Retina (tissue), 1 donor: Measurements from ENCODE around the gene L1CAM.
A peak's percentile ranks its signal among the peaks of the same experiment; 100 is the strongest.

ENCODE experiments used
- DNase-seq: peaks from one replicate; pipeline ENCODE4 v3.0.0-alpha.2; 2016

The L1CAM gene

GRCh38 chrX:153885968-153886903 is at the start of gene L1CAM:
L1CAM (minus strand) TSS chrX:153886173; CDS start chrX:153875836, 10,337 bp downstream.
- no peak for DNase-seq

GRCh38 chrX:153935326-153935851 is 49.4 kb upstream of the L1CAM start:
- DNase-seq, result no peak

DNA sequence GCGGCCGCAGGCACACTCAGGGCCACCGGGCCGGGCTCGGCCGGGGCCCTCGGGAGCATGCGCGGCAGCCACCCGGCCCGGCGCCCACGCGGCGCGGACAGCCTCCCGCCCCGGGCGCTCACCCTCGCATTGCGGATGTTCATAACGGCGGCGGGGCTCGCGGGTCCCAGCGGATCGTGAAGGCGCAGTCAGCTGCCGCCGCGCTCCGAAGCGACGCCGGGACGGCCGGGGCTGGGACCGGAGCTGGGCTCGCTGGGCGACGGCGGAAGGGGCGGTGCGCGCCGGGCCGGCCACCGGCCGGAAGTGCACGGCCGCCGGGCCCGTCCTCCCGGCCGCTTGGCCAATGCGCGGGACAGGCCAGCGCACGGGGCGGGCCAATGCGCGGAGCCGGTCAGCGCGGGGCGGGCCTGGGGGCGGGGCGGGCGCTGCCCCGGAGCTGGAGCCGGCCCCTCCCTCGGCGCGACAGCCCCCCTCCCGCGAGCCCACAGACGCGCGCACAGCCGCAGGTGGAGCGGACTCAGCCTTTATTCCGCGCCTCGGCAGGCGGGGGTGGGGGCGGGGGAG is 48.9 kb upstream of the L1CAM start, which contains the start of gene NAA10:
Gene NAA10 (minus strand): TSS at position 276 of the 564 bp plus-strand sequence. CDS start 133 bp downstream, at position 143.
- DNase-seq, result peak; percentile 50

GRCh38 chrX:153934148-153934761 is 48.3 kb upstream of the L1CAM start:
- DNase-seq, result no peak

DNA sequence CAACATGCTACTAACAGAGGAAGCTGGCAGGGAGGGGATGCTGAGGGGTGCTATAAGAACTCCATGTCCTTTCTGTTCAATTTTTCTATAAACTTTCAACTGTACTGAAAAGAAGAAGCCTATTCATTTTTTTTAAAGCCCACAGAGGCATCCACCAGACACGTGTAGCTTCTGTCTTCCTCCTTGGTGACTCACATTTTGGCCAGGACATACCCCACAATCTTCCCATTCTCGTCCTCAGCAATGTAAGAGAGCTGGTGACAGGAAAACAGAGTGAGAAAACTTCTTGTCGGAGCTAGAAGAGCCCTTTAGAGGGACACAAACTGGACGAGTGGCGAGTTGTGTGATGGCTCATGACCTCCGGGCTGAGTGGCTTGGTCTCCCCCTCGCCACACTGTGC is 47.8 kb upstream of the L1CAM start:
- DNase-seq, result no peak

DNA sequence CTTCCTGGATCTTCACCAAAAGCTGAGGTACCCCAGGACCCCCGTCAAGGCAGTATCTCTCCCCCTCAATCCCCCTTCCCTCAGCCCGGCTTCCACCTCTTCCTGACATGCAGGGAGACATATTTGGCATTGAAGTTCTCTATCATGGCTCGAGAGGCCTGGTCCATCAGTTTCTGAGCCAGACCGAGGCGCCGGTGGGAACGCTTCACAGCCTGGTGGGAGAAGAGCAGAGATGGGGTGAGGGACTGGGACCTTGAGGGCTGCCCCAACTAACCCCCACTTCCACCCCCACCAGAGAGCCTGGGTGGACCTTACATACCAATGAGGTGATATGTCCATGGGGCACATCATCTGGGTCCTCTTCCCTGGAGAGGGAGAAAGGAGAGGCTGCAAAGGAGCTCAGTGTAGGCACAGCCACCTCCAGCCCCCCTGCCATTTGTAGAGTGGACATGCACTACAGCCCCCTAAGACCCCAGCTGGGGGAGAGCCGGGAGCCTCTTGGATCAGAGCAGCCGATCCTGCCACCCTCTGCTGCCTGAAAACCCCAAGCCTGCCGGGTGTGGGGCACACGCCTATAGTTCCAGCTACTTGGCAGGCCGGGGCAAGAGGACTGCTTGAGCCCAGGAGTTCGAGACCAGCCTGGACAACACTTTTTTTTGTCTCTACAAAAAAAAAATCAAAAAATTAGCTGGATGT is 46.4 kb upstream of the L1CAM start:
- DNase-seq, result no peak

DNA sequence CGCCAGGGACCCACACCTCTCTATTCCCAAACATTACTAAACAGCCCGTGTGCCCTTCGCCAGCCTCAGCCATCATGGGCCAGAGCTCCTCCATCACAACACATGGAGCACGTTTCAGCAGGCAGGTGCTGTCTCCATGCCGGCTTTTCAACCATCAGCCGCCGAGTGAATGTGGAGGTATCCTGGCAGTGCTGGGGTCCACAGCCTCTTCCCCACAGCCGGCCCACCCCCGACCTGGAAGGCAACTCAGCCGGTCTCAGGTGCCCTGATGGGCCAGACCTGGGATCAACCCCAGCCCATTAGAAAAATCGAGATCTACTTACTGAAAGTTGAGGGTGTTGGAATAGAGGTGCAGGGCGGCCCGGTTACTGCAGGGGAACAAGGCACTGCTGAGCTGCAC is 45.8 kb upstream of the L1CAM start:
- no peak for DNase-seq

DNA sequence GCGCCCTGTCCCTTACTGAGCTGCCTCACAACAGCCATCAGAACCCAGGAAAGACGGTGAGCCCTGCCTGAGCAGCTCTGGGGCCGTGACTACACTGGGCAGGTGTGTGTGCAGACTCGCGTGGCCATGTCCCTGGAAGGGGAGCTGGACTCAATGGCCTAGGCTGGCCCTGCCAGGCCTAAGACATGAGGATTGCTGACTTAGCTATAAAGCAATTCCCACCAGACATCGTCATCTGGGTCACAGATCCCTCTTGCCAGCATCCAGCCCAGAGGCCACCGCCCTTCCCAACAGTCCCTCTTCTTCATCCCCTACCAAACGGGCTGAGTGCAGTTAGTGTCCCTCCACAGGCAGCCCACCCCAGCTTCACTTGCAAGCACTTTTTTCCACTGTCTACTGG is 45.2 kb upstream of the L1CAM start:
- DNase-seq, result no peak

- no peak for DNase-seq
These were observed 44.3 kb upstream of the L1CAM start for GRCh38 chrX:153930011-153930910.

DNA sequence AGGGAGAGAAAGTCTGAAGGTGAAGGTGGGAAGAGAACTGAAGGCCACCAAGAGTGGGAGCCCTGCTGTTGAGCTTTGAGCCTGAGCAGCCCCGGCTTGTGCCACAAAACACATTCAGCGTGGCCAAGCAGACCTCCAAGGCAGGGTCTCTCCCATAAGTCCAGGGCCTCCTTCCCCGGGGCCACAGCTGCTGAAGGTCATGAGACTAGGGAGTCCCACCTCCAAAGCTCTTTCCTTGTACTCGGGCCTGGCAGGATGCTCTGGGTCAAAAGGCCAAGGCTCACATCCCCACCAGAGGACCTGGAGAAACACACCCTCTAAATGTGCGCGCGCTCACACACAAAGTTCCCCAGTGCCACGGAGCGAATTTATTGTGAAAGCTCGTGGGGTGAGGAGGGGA is 43.6 kb upstream of the L1CAM start:
- no peak for DNase-seq

- no peak for DNase-seq
These were observed 42.9 kb upstream of the L1CAM start for GRCh38 chrX:153928846-153929245.

DNA sequence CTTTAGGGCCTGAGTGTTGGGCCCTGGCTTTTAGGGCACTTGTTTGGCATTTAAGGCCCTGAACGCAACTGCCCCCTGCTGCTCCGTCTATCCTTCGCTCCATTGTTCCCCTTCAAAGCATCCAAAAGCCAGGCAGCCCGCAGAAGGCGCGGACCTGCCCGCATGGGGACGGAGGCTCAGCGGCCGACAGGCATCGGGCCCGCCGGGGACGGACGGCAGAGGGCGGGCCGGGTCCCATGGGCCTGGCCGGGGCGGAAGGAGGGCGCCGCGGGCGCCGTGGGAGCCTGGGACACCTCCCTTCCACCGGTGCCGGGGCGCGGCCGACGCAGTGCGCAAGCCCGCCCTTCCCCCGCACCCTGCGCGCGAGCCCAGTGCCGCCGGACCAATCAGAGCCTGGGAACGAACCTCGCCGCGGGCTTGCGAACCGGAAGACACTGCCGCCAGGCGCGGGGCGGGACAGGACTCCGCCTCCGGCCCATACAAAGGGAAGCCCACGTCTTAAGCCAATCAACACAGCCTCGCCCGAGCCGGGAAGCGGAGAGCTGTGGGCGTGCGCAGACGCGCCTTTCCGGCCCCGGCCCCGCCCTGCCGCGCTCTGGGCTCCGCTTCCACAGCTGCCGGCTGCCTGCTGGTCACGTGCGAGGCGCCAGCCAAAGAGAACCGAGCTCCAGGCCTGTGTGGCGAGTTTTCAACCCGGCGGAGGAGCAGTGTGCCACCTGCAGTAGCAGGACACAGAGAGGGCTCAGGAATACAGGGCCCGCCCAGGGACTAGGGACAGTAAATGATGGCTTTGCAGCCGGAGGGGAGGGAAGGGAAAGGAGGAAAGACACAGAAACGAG is 42.2 kb upstream of the L1CAM start:
- peak; percentile 94 for DNase-seq

DNA sequence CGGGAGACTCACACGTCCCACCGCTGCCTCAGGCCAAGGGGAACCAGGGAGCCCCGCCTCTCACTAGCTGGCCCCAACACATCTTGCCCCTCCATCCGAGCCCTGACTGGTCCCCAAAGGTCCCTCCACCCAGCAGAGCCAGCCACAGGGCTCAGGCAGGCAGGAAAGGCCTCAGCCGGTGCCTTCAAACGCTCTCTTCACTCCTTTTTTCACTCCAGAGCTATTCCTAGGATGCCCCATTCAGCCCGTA is 41.6 kb upstream of the L1CAM start:
- DNase-seq, result peak; percentile 62

DNA sequence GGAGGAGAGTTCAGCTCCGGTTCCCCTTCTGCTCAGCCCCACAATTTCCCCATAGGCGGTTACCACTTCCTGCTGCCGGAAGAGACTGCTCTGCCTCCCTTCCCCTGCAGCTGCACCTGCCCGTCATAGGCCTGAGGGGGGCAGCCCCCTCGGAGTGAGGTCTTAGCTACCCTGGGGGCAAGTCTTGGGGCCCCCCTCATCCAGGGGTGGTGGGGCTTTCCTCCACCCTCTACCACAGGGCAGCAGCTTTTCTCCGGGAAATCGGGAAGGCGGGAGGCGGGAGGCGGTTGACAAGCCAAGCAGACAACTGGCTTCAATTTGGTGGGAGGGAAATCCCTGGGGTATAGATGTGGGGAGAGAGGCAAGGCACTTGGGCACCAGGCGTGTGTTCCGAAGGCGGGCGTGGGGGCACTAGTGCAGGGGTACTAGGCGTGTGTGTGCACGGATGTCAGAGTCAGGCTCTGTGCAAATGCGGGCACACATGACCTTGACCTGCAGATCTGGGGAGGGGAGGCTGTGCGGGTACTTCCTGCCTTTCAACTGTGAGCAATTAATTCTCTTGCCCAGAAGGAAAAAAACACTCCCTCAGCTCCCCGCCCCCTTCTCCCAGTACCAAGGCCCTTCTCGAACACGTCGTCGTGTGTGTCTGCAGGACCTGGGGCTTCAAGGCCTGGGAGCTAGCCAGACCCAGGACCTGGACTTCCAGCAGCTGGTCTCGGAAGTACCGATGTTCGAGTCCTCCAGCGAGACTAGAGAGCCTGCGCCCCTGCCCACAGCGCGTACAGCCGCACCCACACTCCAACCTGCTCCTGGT is 41.1 kb upstream of the L1CAM start:
- DNase-seq, result peak; percentile 64

- no peak for DNase-seq
These were observed 40.5 kb upstream of the L1CAM start for GRCh38 chrX:153926552-153926857.

DNA sequence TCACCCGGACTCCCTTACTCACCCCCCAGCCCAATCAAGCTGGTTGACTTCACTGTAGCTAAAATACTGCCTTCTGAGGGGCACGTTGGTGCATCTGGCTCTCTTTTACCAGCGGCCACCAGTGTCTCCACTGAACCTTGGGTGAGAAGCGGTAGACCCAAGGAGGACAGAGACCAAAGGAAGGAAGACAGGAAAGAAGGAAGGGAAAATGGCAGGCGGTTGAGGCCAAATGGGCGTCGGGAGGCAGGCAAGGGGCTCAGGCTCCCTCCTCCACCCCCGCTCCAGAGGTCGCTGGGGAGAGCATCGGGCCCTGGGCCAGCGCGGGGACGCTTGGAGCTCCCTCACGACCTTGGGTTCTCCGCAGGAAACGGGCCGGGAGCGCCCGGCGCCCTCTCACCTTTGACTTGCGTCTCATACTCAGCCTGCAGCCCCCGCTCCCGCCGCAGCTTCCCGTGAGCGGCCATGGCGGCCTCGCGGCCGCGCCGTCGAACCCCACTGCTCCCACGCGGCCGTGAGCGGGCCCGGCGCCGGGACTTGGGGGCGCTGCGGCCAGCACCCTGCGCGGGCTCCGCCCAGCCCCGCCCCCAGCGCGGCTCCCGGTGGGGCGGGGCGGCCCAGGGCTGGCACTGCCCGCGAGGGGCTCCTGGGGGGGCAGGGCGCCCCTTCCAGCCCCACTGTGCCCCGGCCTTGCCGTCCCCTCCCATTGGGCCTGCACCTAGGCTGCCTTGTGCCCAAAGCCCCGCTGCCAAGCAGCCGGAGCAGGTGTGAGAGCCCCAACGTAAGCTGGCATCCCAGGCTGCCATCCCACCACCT is 40.0 kb upstream of the L1CAM start, which contains the start of gene ARHGAP4:
Gene ARHGAP4 (minus strand): TSS at position 526 of the 813 bp plus-strand sequence. CDS start 62 bp downstream, at position 464.
- no peak for DNase-seq

DNA sequence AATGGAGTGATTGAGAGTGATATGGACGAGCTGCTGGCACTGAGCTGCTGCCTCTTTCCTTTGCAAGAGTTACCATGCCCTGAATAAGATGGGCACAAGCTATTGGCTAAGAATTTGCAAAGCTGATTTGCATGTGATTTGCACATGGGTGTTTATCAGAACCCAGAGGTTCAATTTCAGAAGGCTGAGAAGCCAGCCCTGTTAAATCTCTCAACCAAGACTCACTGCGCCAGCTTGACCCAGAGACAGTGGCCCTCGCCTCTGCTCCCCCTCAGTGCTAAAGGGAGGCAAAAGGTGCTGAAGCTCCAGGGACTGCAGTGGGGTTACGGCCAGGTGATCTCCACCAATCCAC is 39.4 kb upstream of the L1CAM start:
- no peak for DNase-seq

DNA sequence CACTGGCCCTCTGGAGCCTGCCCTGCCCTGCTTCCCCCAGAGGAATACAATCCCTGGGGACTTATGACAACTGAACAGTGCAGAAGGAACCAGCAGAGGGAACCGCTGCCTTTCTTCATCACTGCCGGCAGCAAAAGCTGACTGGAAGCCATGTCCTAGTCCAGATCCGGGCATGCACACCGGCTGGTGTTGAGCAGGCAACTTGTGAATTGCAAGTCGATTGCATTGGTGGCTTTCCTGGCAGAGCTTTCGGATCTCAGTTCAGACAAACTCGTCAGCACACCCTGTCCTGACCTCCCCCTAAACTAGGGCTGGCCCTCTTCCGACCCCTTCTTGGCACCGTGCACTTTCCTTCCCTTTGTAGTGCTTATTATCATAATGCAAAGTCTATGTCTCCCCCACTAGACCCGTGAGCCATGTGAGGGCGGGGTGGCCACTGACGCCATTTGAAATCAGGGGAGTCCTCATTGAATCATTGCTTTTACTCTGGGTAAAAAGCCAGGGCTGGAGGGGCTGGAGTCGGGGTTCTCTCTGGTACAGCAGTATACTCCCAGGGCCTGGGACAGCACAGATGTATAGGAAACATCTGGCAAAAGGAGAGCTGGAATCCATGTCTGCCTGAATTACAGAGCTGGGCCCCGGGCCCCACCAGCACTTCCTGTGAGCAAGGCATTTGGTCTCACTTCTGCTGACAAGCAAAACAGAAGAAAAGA is 38.3 kb upstream of the L1CAM start:
- DNase-seq, result no peak
